ENCODE measurements around the gene CACNA1G. TPM values are rescaled to one million over a fixed set of nuclear protein-coding genes. Genes with fewer than 3 reads are reported as not detected.

CACNA1G gene
- total RNA-seq, 3 donors from 2014 or later (not counting 1 experiment from before 2014, with no cell fraction given): not detected

DNA sequence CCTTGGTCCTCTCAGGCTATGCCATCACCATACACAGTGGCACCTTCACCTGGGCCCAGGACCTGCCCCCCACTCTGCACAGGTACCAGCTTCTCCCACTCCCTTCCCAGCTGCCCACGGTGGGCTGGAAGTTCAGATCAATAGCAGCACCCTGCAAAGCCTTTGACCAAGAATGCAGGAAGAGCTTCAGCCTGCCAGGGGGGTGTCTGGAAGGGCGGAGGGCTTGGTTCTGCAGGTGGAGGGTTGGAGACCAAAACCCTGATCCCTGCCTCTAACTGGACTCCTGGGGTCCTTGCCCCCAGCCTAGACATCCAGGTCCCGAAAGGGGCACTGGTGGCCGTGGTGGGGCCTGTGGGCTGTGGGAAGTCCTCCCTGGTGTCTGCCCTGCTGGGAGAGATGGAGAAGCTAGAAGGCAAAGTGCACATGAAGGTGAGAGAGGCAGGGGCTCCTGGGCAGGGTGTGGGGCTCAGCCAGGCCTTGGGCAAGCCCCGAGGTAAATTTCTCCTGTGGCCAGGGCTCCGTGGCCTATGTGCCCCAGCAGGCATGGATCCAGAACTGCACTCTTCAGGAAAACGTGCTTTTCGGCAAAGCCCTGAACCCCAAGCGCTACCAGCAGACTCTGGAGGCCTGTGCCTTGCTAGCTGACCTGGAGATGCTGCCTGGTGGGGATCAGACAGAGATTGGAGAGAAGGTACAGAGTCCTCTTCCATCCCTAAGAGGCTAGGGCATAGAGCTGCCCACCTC lies 108.5 kb downstream of the CACNA1G start:
- no peaks in the 10 kb centered on the region for H3K4me1 ChIP-seq (ENCODE audit: control insufficient read depth, insufficient read depth, low read length)
- H3K4me3 Mint-ChIP-seq: no peak overlapping the region
- H3K9me3 ChIP-seq (ENCODE audit: control insufficient read depth, insufficient read depth, low read length): no peaks in the 10 kb centered on the region
- H3K27ac ChIP-seq (ENCODE audit: low read length): no peak overlapping the region
- no peak for ATAC-seq
- H3K4me3 ChIP-seq (ENCODE audit: low read length): no peak overlapping the region
- H3K27me3 ChIP-seq (ENCODE audit: control insufficient read depth, insufficient read depth, low read length): no peaks in the 10 kb centered on the region
- DNase-seq: no peak
- intact Hi-C loops (cut with micrococcal nuclease): no loop called here
- TF ChIP-seq, protein P1, sequence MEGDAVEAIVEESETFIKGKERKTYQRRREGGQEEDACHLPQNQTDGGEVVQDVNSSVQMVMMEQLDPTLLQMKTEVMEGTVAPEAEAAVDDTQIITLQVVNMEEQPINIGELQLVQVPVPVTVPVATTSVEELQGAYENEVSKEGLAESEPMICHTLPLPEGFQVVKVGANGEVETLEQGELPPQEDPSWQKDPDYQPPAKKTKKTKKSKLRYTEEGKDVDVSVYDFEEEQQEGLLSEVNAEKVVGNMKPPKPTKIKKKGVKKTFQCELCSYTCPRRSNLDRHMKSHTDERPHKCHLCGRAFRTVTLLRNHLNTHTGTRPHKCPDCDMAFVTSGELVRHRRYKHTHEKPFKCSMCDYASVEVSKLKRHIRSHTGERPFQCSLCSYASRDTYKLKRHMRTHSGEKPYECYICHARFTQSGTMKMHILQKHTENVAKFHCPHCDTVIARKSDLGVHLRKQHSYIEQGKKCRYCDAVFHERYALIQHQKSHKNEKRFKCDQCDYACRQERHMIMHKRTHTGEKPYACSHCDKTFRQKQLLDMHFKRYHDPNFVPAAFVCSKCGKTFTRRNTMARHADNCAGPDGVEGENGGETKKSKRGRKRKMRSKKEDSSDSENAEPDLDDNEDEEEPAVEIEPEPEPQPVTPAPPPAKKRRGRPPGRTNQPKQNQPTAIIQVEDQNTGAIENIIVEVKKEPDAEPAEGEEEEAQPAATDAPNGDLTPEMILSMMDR (IDR thresholded peaks at IDR 0.05): no peak
- H3K27me3 Mint-ChIP-seq (ENCODE audit: low read depth in 2 of 2): no peaks in the 10 kb centered on the region
- no peaks in the 10 kb centered on the region for H3K4me1 Mint-ChIP-seq
- H3K27ac Mint-ChIP-seq: no peak overlapping the region
- H3K9me3 Mint-ChIP-seq: no peaks in the 10 kb centered on the region
- 89% methylated on average over 9 of the region's 9 CpGs for whole genome bisulfite sequencing (ENCODE audit: insufficient coverage)
- no peaks in the 10 kb centered on the region for H3K36me3 ChIP-seq (ENCODE audit: control insufficient read depth, insufficient read depth, low read length)
- H3K36me3 Mint-ChIP-seq: no peaks in the 10 kb centered on the region

- 94% methylated on average over 5 of the region's 5 CpGs for WGBS (ENCODE audit: insufficient coverage)
- TF ChIP-seq, protein P1 (IDR thresholded peaks at IDR 0.05): no peak
- H3K4me3 Mint-ChIP-seq: no peak overlapping the region
- no peak overlapping the region for H3K27ac Mint-ChIP-seq
- no peak for DNase-seq
- no peak for ATAC-seq
- Histone ChIP-seq H3K27me3 (ENCODE audit: control insufficient read depth, insufficient read depth, low read length) (no peaks in the 10 kb centered on the region), H3K4me1 (ENCODE audit: control insufficient read depth, insufficient read depth, low read length) (no peaks in the 10 kb centered on the region), H3K27ac (ENCODE audit: low read length) (no peak overlapping the region), H3K4me3 (ENCODE audit: low read length) (no peak overlapping the region), H3K9me3 (ENCODE audit: control insufficient read depth, insufficient read depth, low read length) (no peaks in the 10 kb centered on the region), H3K36me3 (ENCODE audit: control insufficient read depth, insufficient read depth, low read length) (no peaks in the 10 kb centered on the region)
- no peaks in the 10 kb centered on the region for H3K9me3 Mint-ChIP-seq
- H3K4me1 Mint-ChIP-seq: no peaks in the 10 kb centered on the region
- H3K27me3 Mint-ChIP-seq (ENCODE audit: low read depth in 2 of 2): no peaks in the 10 kb centered on the region
- intact Hi-C loops (cut with micrococcal nuclease): no loop called here
- H3K36me3 Mint-ChIP-seq: no peaks in the 10 kb centered on the region
Observed at GRCh38 chr17:50672071-50672470, 111.6 kb downstream of the CACNA1G start.

DNA sequence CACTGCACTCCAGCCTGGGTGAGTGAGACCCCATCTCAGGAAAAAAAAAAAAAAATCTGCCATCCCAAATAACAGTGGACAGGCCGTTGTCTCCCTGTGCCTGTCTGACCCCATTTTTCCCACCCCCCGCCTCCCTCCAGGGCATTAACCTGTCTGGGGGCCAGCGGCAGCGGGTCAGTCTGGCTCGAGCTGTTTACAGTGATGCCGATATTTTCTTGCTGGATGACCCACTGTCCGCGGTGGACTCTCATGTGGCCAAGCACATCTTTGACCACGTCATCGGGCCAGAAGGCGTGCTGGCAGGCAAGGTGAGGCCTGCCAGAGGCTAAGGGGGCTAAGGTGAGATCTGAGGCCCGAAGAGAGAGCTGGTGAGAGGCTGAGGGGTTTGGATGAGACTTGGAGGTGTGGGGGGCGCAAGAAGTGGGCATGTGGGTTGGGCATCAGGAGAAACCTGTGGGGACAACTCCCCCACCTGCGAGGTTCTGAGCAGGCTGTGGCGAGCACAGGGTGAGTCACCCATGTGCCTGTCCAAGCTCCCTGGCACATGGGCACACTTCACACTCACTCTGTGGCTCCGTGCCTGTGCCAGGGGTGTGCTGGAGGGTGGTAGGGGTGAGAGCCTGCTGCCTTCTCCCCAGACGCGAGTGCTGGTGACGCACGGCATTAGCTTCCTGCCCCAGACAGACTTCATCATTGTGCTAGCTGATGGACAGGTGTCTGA lies 112.5 kb downstream of the CACNA1G start:
- Histone ChIP-seq H3K9me3 (ENCODE audit: control insufficient read depth, insufficient read depth, low read length) (no peaks in the 10 kb centered on the region), H3K36me3 (ENCODE audit: control insufficient read depth, insufficient read depth, low read length) (no peaks in the 10 kb centered on the region), H3K4me3 (ENCODE audit: low read length) (no peak overlapping the region), H3K27me3 (ENCODE audit: control insufficient read depth, insufficient read depth, low read length) (no peaks in the 10 kb centered on the region), H3K4me1 (ENCODE audit: control insufficient read depth, insufficient read depth, low read length) (no peaks in the 10 kb centered on the region), H3K27ac (ENCODE audit: low read length) (no peak overlapping the region)
- no peak overlapping the region for H3K4me3 Mint-ChIP-seq
- 90% methylated on average over 20 of the region's 20 CpGs for WGBS (ENCODE audit: insufficient coverage)
- H3K27ac Mint-ChIP-seq: no peak overlapping the region
- ATAC-seq (no peak), DNase-seq (no peak)
- TF ChIP-seq, protein P1 (IDR thresholded peaks at IDR 0.05): no peak
- H3K36me3 Mint-ChIP-seq: no peaks in the 10 kb centered on the region
- H3K4me1 Mint-ChIP-seq: no peaks in the 10 kb centered on the region
- intact Hi-C loops (cut with micrococcal nuclease): no loop called here
- H3K9me3 Mint-ChIP-seq: no peaks in the 10 kb centered on the region
- H3K27me3 Mint-ChIP-seq (ENCODE audit: low read depth in 2 of 2): peaks cover 0 to 3% of the 10 kb centered on the region in 2 donors
